ENCODE measurements around the gene ZNF521.

The ZNF521 gene

GRCh38 chr18:25016181-25016580 is 335.8 kb downstream of the ZNF521 start:
- no peak for DNase-seq

Data from NCI-H2227 treated with DMSO at 0.1 percent for 48 hours (cell line).